HG02852 (cell line): ENCODE results near the gene MAGI2.

ENCODE experiments used
- ATAC-seq: cut with Tn5 transposase; IDR thresholded peaks from one replicate; pipeline ENCODE4 v1.9.1; 2021; ENCODE audit warnings: mild to moderate bottlenecking, moderate library complexity; ENCODE audit not compliant: unreplicated experiment

The MAGI2 gene

GRCh38 chr7:79272938-79273337 is 180.5 kb downstream of the MAGI2 start:
- no peak for ATAC-seq

- ATAC-seq: peak; percentile 88
Observed at GRCh38 chr7:79272066-79272669, 181.3 kb downstream of the MAGI2 start.

DNA sequence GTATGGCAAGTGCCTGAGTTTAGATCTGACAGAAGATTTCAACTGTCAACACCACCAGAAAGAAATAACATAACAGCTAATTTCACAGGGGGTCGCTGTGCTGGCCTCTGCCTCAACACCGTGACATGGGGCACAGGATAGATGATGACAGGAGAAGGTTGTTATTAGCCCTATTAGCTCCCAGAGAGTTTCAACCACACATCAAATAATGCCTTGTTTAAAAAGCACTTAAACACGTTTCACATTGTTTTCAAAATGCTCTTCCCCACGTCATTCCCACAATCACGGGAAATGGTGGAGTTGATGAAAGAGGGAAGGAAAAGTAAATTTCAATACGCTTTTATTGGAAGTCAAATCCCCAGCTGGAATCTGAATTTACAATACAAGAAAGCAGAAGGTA is 184.7 kb downstream of the MAGI2 start:
- no peak for ATAC-seq

GRCh38 chr7:79258826-79259225 is 194.6 kb downstream of the MAGI2 start:
- ATAC-seq: no peak

GRCh38 chr7:79257959-79258358 is 195.5 kb downstream of the MAGI2 start:
- ATAC-seq: no peak

- no peak for ATAC-seq
Observed at GRCh38 chr7:79245623-79246249, 207.7 kb downstream of the MAGI2 start.

DNA sequence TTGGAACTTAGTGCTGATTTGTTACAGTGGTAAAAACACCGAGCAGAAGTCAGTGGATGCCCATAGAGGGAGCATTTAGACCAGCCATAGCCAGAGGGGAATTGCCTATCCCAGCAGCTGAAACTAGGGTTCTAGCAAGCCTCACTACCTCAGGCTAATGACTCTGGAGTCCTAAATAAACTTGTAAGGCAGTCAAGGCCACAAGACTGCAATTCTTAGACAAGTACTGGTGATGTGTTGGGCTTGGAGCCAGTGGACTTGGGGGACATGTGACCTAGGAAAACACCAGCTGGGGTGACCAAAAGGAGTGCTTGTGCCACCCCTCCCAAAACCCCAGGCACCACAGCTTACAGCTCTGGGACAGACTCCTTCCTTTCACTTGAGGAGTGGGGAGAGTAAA is 209.0 kb downstream of the MAGI2 start:
- no peak for ATAC-seq

DNA sequence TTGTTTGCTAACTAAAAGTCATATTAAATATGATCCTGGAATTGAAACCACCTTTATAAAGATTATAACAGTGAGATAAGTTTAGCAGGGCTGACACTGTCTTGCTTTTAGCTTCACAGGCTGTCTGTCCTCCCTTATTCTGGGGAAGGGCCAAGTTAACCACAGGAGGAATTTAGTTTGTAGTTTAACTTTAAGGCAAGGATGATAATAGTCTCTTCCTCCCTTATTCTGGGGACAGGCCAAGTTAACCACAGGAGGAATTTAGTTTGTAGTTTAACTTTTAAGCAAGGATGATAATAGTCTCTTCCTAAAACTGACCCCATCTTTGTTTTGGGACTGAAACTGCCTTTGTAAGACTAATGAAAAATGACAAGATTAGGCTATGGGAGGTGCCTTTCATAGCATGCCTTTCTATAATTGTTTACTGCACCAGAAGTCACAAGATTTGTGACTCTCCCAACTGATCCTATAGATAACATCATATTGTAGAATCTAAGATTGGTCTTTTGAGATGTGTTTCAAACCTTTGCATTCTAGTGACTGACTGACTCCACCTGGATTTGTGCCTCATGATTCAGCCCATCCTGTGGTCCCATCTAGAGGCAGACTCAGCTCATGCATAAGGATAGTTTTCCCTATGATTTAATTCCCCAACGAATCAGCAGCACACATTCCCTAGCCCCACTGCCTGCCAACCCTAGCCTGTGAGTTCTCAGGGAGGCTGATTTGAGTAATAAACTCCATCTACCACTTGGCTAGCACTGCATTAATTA is 212.0 kb downstream of the MAGI2 start:
- ATAC-seq: no peak

- no peak for ATAC-seq
Observed at GRCh38 chr7:79240413-79240812, 213.1 kb downstream of the MAGI2 start.

- no peak for ATAC-seq
Observed at GRCh38 chr7:79236352-79237028, 217.0 kb downstream of the MAGI2 start.

- no peak for ATAC-seq
Observed at GRCh38 chr7:79227044-79227443, 226.4 kb downstream of the MAGI2 start.

- ATAC-seq: no peak
Observed at GRCh38 chr7:79221211-79221610, 232.3 kb downstream of the MAGI2 start.

DNA sequence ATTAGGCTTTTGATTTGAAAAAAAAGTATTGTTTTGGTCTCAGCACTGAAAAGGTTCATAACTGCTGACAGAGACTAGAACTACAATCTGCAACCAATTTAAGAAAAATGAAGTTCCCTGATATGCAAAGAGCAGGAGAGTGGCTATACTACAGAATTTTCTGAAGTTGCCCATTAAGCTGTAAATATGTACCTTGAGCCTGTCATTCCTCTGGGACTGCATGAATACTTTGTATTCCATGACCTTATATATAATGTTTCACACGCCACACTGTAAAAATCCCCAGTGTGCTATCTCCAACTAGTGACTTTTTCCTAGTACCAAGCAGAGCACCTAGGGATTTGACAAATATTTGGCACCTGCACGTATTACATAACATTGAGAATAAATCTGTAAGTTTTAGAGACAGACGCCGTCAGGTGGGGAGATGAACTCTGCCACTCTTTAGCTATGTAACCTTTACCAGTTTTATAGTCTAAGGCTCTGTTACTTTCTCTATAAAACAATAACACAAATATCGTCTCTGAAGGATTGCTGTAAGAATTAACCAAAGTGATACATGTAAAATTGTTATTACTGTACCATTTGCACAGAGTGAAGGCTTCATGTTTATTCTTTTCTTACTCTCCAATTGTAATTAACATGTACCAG is 235.4 kb downstream of the MAGI2 start:
- ATAC-seq: no peak

GRCh38 chr7:79217468-79217867 is 236.0 kb downstream of the MAGI2 start:
- no peak for ATAC-seq

GRCh38 chr7:79216236-79216635 is 237.2 kb downstream of the MAGI2 start:
- no peak for ATAC-seq

- no peak for ATAC-seq
Observed at GRCh38 chr7:79212334-79212733, 241.1 kb downstream of the MAGI2 start.

- no peak for ATAC-seq
Observed at GRCh38 chr7:79211724-79212123, 241.7 kb downstream of the MAGI2 start.

- no peak for ATAC-seq
Observed at GRCh38 chr7:79199961-79200360, 253.5 kb downstream of the MAGI2 start.

- no peak for ATAC-seq
Observed at GRCh38 chr7:79199266-79199665, 254.2 kb downstream of the MAGI2 start.

DNA sequence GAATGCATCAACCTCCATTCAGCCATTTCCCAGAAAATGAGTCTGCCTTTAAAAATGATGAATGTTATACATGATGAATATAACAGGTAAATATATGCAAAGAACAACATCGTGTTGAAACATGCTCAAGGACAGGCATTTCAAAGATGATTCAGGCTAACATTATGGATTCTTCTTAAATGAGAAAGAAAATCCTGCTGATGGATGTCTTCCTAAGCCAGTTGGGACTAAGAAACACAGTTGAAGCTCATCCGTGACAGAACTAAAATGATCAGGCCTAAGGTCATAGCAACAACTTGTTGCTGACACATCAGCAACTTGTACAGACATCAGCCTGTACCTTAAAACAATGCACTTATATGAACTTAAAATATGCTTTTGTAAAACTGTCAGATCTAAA is 267.9 kb downstream of the MAGI2 start:
- no peak for ATAC-seq

DNA sequence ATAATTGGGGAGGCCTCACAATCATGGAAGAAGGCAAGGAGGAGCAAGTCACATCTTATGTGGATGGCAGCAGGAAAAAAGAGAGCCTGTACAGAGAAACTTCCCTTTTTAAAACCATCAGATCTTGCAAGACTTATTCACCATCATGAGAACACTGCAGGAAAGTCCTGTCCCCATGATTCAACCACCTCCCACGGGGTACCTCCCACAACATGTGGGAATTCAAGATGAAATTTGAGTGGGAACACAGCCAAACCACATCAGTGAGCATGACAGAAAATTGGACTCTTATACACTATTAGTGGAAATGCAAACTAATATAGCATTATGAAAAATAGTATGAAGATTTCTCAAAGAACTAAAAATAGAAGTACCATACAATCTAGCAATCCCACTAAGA is 271.2 kb downstream of the MAGI2 start:
- ATAC-seq: no peak
